Measurements from ENCODE around the gene RPL5. TPM values are rescaled to one million over a fixed set of nuclear protein-coding genes. Genes with fewer than 3 reads are reported as not detected.

Gene RPL5
- total and polyA plus RNA-seq, 2 donors (not counting 1 experiment from before 2014, with no cell fraction given): 1,104 to 1,477 TPM

GRCh38 chr1:92790081-92790480 is 41.8 kb upstream of the RPL5 start:
- no peak for TF ChIP-seq EZH2 (IDR thresholded peaks at IDR 0.05; ENCODE audit: borderline replicate concordance, insufficient read depth, low read depth, low read length, poor library complexity, severe bottlenecking)
- TF ChIP-seq CTCF (IDR thresholded peaks at IDR 0.05): no peak
- peaks cover 0 to 2% (median 0%) of the 10 kb centered on the region in 4 experiments for H3K27me3 ChIP-seq (replicated peaks in 1 of 4; ENCODE audit: control extremely low read depth in 1 of 4, control insufficient read depth in 3 of 4, insufficient read depth in 4 of 4, low read length in 3 of 4)
- H2AFZ ChIP-seq (ENCODE audit: insufficient read depth, low read depth, low read length, poor library complexity, severe bottlenecking): no peak overlapping the region
- no peaks in the 10 kb centered on the region for H3K79me2 ChIP-seq (ENCODE audit: control insufficient read depth, insufficient read depth, low read length)
- ChIA-PET CTCF (interaction anchor here (0.6 to 1.3 kb wide), 2 partner anchors 41 to 1865 kb away, joined by 3 to 8 read pairs; no protein-coding TSS in a partner anchor), POLR2A (interaction anchor here (0.7 kb wide), 3 partner anchors 204 to 1310 kb away, joined by 3 to 4 read pairs (median 3); no protein-coding TSS in a partner anchor)
- H3K4me1 Mint-ChIP-seq: peaks cover 6% of the 10 kb centered on the region
- ATAC-seq (ENCODE audit: low read depth) (no peak), DNase-seq (no peak)
- H3K9me3 Mint-ChIP-seq (ENCODE audit: insufficient read depth): no peaks in the 10 kb centered on the region
- no peaks in the 10 kb centered on the region for H3K9me3 ChIP-seq (ENCODE audit: control extremely low read depth in 1 of 3, control insufficient read depth in 2 of 3, insufficient read depth in 1 of 3, low read length in 2 of 3)
- H3K27me3 Mint-ChIP-seq: peaks cover 5% of the 10 kb centered on the region
- H4K20me1 ChIP-seq (ENCODE audit: control insufficient read depth, insufficient read depth, low read length, poor library complexity, severe bottlenecking): no peaks in the 10 kb centered on the region
- H3K27ac ChIP-seq (ENCODE audit: low read length in 2 of 2): no peak overlapping the region
- H3K36me3 ChIP-seq (replicated peaks in 1 of 2; ENCODE audit: control extremely low read depth in 1 of 2, control insufficient read depth in 1 of 2, extremely low read depth in 1 of 2, insufficient read depth in 2 of 2, low read length in 1 of 2): no peaks in the 10 kb centered on the region
- no peak overlapping the region for H3K4me3 Mint-ChIP-seq
- H3K4me3 ChIP-seq (ENCODE audit: control extremely low read depth in 1 of 5, extremely low read depth in 1 of 5, insufficient read depth in 1 of 5, low read depth in 2 of 5, low read length in 4 of 5): no peak overlapping the region
- H3K4me2 ChIP-seq (replicated peaks; ENCODE audit: low read depth, low read length, poor library complexity, severe bottlenecking): no peak overlapping the region
- intact Hi-C loops (cut with micrococcal nuclease): no loop called here
- H3K9ac ChIP-seq (ENCODE audit: low read length): no peak overlapping the region
- no peaks in the 10 kb centered on the region for H3K4me1 ChIP-seq (ENCODE audit: control insufficient read depth in 2 of 2, insufficient read depth in 2 of 2, low read length in 2 of 2)
- no peak overlapping the region for H3K27ac Mint-ChIP-seq

- no peaks in the 10 kb centered on the region for H3K36me3 ChIP-seq (replicated peaks in 1 of 2; ENCODE audit: control extremely low read depth in 1 of 2, control insufficient read depth in 1 of 2, extremely low read depth in 1 of 2, insufficient read depth in 2 of 2, low read length in 1 of 2)
- H3K27ac ChIP-seq (ENCODE audit: low read length in 2 of 2): no peak overlapping the region
- H3K9ac ChIP-seq (ENCODE audit: low read length): no peak overlapping the region
- TF ChIP-seq CTCF (IDR thresholded peaks at IDR 0.05): no peak
- TF ChIP-seq EZH2 (IDR thresholded peaks at IDR 0.05; ENCODE audit: borderline replicate concordance, insufficient read depth, low read depth, low read length, poor library complexity, severe bottlenecking): no peak
- H3K79me2 ChIP-seq (ENCODE audit: control insufficient read depth, insufficient read depth, low read length): no peaks in the 10 kb centered on the region
- H3K9me3 ChIP-seq (ENCODE audit: control extremely low read depth in 1 of 3, control insufficient read depth in 2 of 3, insufficient read depth in 1 of 3, low read length in 2 of 3): no peaks in the 10 kb centered on the region
- CTCF ChIA-PET: interaction anchor here (1.1 to 1.3 kb wide), 2 partner anchors 28 to 42 kb away, joined by 4 to 8 read pairs; no protein-coding TSS in a partner anchor
- peaks cover 5% of the 10 kb centered on the region for H3K27me3 Mint-ChIP-seq
- peaks cover 3% of the 10 kb centered on the region for H3K4me1 Mint-ChIP-seq
- H3K27ac Mint-ChIP-seq: no peak overlapping the region
- no CpG with 5 or more reads among the region's 2 CpGs for WGBS (ENCODE audit: insufficient coverage)
- H3K4me1 ChIP-seq (ENCODE audit: control insufficient read depth in 2 of 2, insufficient read depth in 2 of 2, low read length in 2 of 2): no peaks in the 10 kb centered on the region
- DNase-seq (no peak), ATAC-seq (ENCODE audit: low read depth) (no peak)
- no peak overlapping the region for H2AFZ ChIP-seq (ENCODE audit: insufficient read depth, low read depth, low read length, poor library complexity, severe bottlenecking)
- H4K20me1 ChIP-seq (ENCODE audit: control insufficient read depth, insufficient read depth, low read length, poor library complexity, severe bottlenecking): no peaks in the 10 kb centered on the region
- no peaks in the 10 kb centered on the region for H3K9me3 Mint-ChIP-seq (ENCODE audit: insufficient read depth)
- H3K4me3 ChIP-seq (ENCODE audit: control extremely low read depth in 1 of 5, extremely low read depth in 1 of 5, insufficient read depth in 1 of 5, low read depth in 2 of 5, low read length in 4 of 5): no peak overlapping the region
- H3K4me3 Mint-ChIP-seq: no peak overlapping the region
- no peak overlapping the region for H3K4me2 ChIP-seq (replicated peaks; ENCODE audit: low read depth, low read length, poor library complexity, severe bottlenecking)
- POLR2A ChIA-PET: interaction anchor here (0.7 kb wide), 3 partner anchors 203 to 1309 kb away, joined by 3 to 4 read pairs (median 3); no protein-coding TSS in a partner anchor
- H3K27me3 ChIP-seq (replicated peaks in 1 of 4; ENCODE audit: control extremely low read depth in 1 of 4, control insufficient read depth in 3 of 4, insufficient read depth in 4 of 4, low read length in 3 of 4): peaks cover 0 to 2% (median 0%) of the 10 kb centered on the region in 4 experiments
- intact Hi-C loops (cut with micrococcal nuclease): no loop called here
Observed at GRCh38 chr1:92790867-92791266, 41.0 kb upstream of the RPL5 start.
